ENCODE data around the gene DARS2.
"Not testable (repeated sequence)": the region's sequence is repeated elsewhere in the genome, so short reads cannot be mapped to it uniquely, and the experiment has no call there.

The DARS2 gene

GRCh38 chr1:173862769-173863223 lies 38.3 kb downstream of the DARS2 start:
- DNase-seq: no peak

- DNase-seq: no peak
These were observed 39.0 kb downstream of the DARS2 start for GRCh38 chr1:173863224-173864161.

GRCh38 chr1:173864179-173864867 lies 39.9 kb downstream of the DARS2 start:
- no peak for DNase-seq

- DNase-seq: no peak
These were observed 41.1 kb downstream of the DARS2 start for GRCh38 chr1:173865468-173866164.

GRCh38 chr1:173866413-173867115 lies 42.1 kb downstream of the DARS2 start:
- DNase-seq: no peak

GRCh38 chr1:173867141-173867752 lies 42.8 kb downstream of the DARS2 start:
- no peak for DNase-seq

GRCh38 chr1:173867753-173868265 lies 43.3 kb downstream of the DARS2 start, which contains the start of gene GAS5:
GAS5 (minus strand) TSS chr1:173867989.
- peak; percentile 99 for DNase-seq

- peak; percentile 90 for DNase-seq
These were observed 44.0 kb downstream of the DARS2 start, which contains the start of gene ZBTB37 for GRCh38 chr1:173868266-173869020. ZBTB37 (plus strand) TSS chr1:173868380; CDS start chr1:173870226, 1,846 bp downstream.

GRCh38 chr1:173869021-173869359 lies 44.5 kb downstream of the DARS2 start:
- DNase-seq: no peak

- DNase-seq: no peak
These were observed 46.0 kb downstream of the DARS2 start for GRCh38 chr1:173870252-173871075.

- DNase-seq: no peak
These were observed 46.6 kb downstream of the DARS2 start for GRCh38 chr1:173871091-173871490.

- DNase-seq: no peak
These were observed 47.0 kb downstream of the DARS2 start for GRCh38 chr1:173871500-173871899.

GRCh38 chr1:173876732-173877131 lies 52.3 kb downstream of the DARS2 start:
- DNase-seq: no peak

- DNase-seq: no peak
These were observed 53.8 kb downstream of the DARS2 start for GRCh38 chr1:173878251-173878650.

GRCh38 chr1:173881117-173881516 lies 56.6 kb downstream of the DARS2 start:
- not testable (repeated sequence) for DNase-seq

GRCh38 chr1:173884701-173885100 lies 60.2 kb downstream of the DARS2 start:
- no peak for DNase-seq

- no peak for DNase-seq
These were observed 62.5 kb downstream of the DARS2 start for GRCh38 chr1:173886746-173887611.

- no peak for DNase-seq
These were observed 63.2 kb downstream of the DARS2 start for GRCh38 chr1:173887627-173888026.

GRCh38 chr1:173888749-173889148 lies 64.3 kb downstream of the DARS2 start:
- no peak for DNase-seq
